CD4-positive, alpha-beta T cell treated with Interleukin-2 at 100 ng/mL for 4 hours (primary cell): ENCODE data around the gene HACE1.

Experiments
- DNase-seq: peaks from one replicate; pipeline ENCODE4 v3.0.0-alpha.2; 2020; ENCODE audit warnings: low spot score

The HACE1 gene

GRCh38 chr6:104688283-104688969, 171.3 kb downstream of the HACE1 start:
- DNase-seq: no peak

- DNase-seq: no peak
Measured at GRCh38 chr6:104686550-104687175, 173.1 kb downstream of the HACE1 start.

GRCh38 chr6:104685871-104686549, 173.7 kb downstream of the HACE1 start:
- no peak for DNase-seq

- no peak for DNase-seq
Measured at GRCh38 chr6:104684911-104685415, 174.8 kb downstream of the HACE1 start.

GRCh38 chr6:104683809-104684208, 175.9 kb downstream of the HACE1 start:
- no peak for DNase-seq

- peak; percentile 72 for DNase-seq
Measured at GRCh38 chr6:104682722-104683643, 176.7 kb downstream of the HACE1 start.

GRCh38 chr6:104680539-104680938, 179.2 kb downstream of the HACE1 start:
- no peak for DNase-seq

GRCh38 chr6:104679971-104680370, 179.7 kb downstream of the HACE1 start:
- DNase-seq: no peak
